Astrocyte of the cerebellum (primary cell): ENCODE data around the gene EDC4.

Experiments used
- DNase-seq: peaks from one replicate; pipeline ENCODE4 v3.0.0-alpha.2; 2011; ENCODE audit warnings: low read depth
- H3K4me3 ChIP-seq: 2 replicates; pipeline ENCODE4 v1.5.1; 2011; ENCODE audit warnings: mild to moderate bottlenecking, low read depth, low read length, moderate library complexity
- in situ Hi-C: cut with HindIII; loops from 2 replicates; pipeline ENCODE4 v1.10.0; 2017; ENCODE audit warnings: low sequenced_read_pairs
- TF ChIP-seq, protein P1 (sequence below): IDR thresholded peaks from 2 replicates; pipeline ENCODE4 v1.5.1; 2012; ENCODE audit warnings: low read length, low read depth, moderate library complexity, mild to moderate bottlenecking; ENCODE audit errors: missing control alignments

Gene EDC4

DNA sequence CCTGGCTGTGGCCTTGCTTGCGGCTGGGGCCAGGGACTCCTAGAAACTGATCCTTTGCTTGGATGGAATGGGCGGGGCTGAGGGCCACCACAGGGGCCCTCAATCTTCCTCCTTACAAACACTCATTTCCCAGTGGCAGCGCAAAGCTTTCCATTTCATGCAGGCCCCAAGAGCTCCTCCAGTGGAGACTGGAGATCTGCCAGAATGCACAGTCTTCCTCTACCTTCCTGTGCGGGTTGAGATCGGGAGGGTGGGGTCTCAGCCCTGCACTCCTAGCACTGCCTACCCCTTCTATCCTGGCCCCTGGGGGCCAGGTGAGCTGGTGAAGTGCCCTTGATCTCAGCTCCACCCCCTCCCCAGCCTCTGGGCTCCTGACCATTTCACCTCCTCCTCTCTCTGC, 13.5 kb downstream of the EDC4 start:
- DNase-seq = no peak
- H3K4me3 ChIP-seq = no peak overlapping the region
- TF ChIP-seq, protein P1, sequence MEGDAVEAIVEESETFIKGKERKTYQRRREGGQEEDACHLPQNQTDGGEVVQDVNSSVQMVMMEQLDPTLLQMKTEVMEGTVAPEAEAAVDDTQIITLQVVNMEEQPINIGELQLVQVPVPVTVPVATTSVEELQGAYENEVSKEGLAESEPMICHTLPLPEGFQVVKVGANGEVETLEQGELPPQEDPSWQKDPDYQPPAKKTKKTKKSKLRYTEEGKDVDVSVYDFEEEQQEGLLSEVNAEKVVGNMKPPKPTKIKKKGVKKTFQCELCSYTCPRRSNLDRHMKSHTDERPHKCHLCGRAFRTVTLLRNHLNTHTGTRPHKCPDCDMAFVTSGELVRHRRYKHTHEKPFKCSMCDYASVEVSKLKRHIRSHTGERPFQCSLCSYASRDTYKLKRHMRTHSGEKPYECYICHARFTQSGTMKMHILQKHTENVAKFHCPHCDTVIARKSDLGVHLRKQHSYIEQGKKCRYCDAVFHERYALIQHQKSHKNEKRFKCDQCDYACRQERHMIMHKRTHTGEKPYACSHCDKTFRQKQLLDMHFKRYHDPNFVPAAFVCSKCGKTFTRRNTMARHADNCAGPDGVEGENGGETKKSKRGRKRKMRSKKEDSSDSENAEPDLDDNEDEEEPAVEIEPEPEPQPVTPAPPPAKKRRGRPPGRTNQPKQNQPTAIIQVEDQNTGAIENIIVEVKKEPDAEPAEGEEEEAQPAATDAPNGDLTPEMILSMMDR = no peak
- in situ Hi-C loops = no loop called here

DNA sequence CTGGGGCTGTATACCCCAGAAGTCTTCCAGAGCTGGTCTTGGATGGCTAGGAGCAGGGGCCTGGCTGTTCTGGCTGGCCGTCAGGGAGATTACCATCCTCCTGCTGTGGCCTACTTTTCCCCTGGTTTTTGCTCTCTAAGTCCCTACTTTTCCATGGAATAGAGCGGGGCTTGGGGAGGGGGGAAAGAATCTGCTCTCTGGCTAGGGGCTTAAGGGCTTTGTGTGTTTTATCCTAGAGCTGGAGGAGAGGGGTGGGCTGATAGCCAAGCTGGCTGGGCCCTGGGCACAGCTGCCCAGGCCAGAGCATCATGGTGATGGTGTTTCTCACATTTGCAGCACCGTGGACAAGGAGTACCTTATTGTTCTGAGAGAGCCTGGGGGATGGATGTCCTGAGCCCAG, 15.5 kb downstream of the EDC4 start:
- DNase-seq = no peak

DNA sequence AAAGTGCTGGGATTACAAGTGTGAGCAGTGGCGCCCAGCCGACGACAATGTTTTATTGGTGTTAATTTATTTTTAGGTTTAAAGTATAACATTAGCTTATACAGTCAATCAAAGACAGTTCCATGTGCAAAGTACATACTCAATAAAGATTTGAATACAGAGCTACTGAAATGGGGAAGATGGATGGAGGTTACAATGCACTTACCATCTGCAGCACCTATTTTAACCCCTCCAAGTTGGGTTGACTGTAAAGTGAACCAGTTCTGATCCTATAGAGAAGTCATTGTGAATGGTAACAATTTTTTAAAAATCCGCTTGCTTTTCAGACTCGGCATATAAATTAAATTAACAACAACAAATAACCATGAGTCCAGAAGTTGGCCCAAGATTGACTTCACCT, 19.5 kb downstream of the EDC4 start:
- H3K4me3 ChIP-seq = peak overlapping the region; percentile 32
- in situ Hi-C loops = no loop called here
- DNase-seq = no peak
- TF ChIP-seq, protein P1 = no peak

More for the DNA sequence above, 15.5 kb downstream of the EDC4 start:
- TF ChIP-seq, protein P1 = no peak
- no peak overlapping the region for H3K4me3 ChIP-seq
- in situ Hi-C loops = no loop called here

DNA sequence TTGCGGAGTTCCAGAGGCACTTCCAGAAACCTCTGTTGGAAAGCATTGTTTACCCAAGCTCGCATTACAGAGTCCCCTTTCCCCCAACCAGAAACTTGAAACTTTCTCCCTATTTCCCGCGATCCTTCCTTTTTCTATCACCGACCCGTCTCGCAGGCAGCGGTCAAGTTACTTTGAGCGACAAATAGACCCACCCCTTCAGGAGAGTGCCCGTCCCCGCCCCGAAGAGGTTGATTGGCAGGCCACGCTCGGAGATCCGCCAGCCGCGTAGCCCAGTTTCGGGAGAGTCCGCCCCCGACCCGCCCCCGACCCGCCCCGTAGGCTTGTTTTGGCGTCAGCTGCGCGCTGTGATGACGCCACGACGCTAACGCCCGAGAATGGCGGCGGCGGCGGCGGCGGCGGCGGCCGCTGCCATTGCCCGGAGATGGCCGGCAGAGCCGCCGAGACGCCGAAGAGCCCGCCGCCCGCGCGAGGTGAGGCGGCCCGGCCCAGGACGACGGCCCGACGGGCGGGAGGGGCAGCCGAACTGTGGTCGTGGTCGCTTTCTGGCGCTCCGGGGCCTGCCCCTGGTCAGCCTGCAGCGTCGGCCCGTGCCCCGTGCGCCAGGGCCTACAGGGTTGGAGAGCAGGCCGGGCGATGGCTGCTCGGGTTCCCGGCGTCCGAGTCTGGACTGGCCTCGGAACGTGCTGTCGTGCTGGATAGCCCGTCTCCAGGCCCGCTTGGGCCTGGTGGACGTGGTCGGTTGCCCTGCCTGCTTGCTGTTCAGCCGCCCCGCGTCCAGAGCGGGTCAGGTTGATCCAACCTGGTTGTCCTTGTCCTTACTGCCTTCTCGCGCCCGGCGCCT, 20.3 kb downstream of the EDC4 start, which contains the start of gene PSKH1:
Gene PSKH1, plus strand, starts transcription at position 356 of the 844 bp plus-strand sequence. CDS start 15,496 bp downstream, outside the sequence.
- in situ Hi-C loops = no loop called here
- peak within 1 kb of the TSS; percentile 94 for H3K4me3 ChIP-seq
- TF ChIP-seq, protein P1 = no peak
- peak; percentile 87 for DNase-seq

DNA sequence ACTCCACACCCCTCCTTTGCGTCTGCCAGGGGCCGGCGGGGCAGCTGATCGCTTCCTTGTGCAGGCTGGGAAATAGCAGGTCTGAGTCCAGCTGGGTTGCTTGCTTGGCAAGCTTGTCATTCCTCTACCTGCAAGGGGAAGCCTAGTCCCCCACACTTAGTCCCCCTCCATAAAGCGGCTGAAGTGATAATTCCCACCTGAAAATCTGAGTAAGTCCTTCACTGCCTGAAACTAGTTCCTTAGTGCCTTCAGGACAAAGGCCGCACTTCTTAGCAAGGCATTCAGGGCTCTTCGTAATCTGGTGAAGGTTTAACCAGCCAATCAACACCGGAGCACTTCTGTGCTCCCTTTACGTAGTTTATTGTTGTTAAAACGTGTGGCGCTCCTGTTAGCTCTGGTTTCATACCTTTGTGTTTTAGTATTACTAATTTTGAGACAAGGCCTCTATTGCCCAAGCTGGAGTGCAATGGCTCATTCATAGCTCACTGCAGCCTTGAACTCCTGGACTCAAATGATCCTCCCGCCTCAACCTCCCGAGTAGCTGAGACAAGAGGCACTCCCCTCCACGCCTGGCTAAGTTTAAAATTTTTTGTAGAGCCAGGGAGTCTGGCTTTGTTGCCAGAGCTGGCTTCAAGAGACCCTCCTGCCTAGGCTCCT, 21.0 kb downstream of the EDC4 start:
- TF ChIP-seq, protein P1 = no peak
- in situ Hi-C loops = no loop called here
- DNase-seq = no peak
- peak overlapping the region; percentile 94 for H3K4me3 ChIP-seq

DNA sequence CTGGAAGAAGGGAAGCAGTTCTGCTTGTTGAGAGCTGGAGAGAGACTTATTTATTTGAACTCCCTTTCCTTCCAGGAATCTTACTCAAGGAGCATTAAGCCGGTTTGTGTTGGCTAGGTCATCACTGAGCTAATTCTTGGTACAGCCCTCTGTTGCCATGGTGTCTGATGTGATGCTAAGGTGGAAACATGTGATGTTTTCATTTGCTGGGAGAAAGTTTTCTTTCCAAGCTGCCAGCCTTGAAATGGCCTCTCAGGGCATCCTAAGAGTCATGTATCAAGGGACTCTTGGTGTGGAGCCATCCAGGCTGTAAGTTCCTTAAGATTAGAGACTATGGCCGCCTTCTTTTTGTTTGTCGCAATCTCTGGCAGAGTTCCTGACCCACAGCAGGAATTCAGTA, 24.4 kb downstream of the EDC4 start:
- no peak overlapping the region for H3K4me3 ChIP-seq
- DNase-seq = no peak
- TF ChIP-seq, protein P1 = no peak
- in situ Hi-C loops = no loop called here
